Measurements from ENCODE around the gene NET1. TPM values are rescaled to one million over a fixed set of nuclear protein-coding genes. Genes with fewer than 3 reads are reported as not detected.
"Not testable (repeated sequence)": the region's sequence is repeated elsewhere in the genome, so short reads cannot be mapped to it uniquely, and the experiment has no call there.

NET1 gene
- total RNA-seq, 1 donor, result 51.0 TPM

DNA sequence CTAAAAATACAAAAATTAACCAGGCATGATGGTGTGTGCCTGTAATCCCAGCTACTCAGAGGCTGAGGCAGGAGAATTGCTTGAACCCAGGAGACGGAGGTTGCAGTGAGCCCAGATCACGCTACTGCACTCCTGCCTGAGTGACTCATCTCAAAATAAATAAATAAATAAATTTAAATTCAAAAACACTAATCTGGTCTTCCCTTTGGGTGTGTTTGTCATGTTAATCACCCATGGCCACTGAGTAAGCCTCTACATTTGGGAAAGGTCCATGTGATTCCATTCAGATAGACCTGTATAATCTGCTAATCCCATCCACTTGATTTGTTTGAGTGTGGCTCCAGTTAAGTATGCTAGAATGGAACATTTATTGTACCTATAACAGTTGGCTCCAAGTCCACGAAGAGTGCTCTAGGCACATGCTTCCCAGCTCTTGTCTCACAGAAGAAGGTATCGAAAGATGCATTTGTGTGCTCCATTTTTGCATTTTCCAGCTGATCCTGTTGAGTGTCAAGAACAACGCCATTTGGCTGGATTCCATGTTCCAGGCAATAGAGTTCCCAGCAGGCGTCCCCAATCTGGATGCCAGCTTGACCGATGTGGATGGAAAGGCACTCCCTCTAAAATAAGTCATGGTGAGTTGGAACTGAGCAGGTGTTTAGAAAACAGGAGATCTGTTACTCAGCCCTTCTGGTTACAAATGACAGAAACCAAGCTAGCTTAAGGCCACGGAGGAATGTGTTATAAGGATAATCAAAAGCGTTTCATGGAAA lies 11.7 kb upstream of the NET1 start:
- Histone ChIP-seq H3K4me3 (ENCODE audit: insufficient read depth, low read length) (no peak overlapping the region), H3K36me3 (ENCODE audit: insufficient read depth, low read length) (no peaks in the 10 kb centered on the region), H3K27ac (ENCODE audit: low read depth, low read length) (no peak overlapping the region), H3K4me1 (ENCODE audit: insufficient read depth, low read length) (no peaks in the 10 kb centered on the region), H4K20me1 (ENCODE audit: insufficient read depth, low read length) (no peaks in the 10 kb centered on the region), H3K27me3 (ENCODE audit: insufficient read depth, low read length) (peaks cover 16% of the 10 kb centered on the region), H3K79me2 (ENCODE audit: insufficient read depth, low read length) (no peaks in the 10 kb centered on the region), H3K4me2 (ENCODE audit: insufficient read depth, low read length) (no peak overlapping the region), H3K9me3 (ENCODE audit: low read depth, low read length) (no peaks in the 10 kb centered on the region), H2AFZ (ENCODE audit: low read length) (no peak overlapping the region)
- TF ChIP-seq, protein P1, sequence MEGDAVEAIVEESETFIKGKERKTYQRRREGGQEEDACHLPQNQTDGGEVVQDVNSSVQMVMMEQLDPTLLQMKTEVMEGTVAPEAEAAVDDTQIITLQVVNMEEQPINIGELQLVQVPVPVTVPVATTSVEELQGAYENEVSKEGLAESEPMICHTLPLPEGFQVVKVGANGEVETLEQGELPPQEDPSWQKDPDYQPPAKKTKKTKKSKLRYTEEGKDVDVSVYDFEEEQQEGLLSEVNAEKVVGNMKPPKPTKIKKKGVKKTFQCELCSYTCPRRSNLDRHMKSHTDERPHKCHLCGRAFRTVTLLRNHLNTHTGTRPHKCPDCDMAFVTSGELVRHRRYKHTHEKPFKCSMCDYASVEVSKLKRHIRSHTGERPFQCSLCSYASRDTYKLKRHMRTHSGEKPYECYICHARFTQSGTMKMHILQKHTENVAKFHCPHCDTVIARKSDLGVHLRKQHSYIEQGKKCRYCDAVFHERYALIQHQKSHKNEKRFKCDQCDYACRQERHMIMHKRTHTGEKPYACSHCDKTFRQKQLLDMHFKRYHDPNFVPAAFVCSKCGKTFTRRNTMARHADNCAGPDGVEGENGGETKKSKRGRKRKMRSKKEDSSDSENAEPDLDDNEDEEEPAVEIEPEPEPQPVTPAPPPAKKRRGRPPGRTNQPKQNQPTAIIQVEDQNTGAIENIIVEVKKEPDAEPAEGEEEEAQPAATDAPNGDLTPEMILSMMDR (IDR thresholded peaks at IDR 0.05; ENCODE audit: extremely low read depth, low read depth, low read length), result no peak
- no peak for DNase-seq (ENCODE audit: insufficient read length, low spot score, missing footprints)

DNA sequence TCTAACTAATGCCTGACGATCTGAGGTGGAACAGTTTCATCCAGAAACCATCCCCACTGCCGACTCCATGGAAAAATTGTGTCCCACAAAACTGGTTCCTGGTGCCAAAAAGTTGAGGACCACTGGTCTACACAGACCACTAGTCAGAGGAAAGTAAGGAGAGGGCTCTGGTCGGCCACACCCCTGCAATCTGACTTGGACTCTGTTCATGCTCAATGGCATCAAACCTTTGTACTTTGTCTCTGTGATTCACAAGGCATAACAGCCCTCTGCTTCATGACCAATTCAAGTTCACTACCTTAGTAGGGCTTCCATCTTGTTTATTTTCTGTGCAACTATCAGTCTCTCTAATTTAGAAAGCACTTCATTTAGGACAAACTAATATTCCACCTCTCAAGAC lies 9.6 kb upstream of the NET1 start:
- Histone ChIP-seq H3K79me2 (ENCODE audit: insufficient read depth, low read length) (no peaks in the 10 kb centered on the region), H3K27me3 (ENCODE audit: insufficient read depth, low read length) (peaks cover 9% of the 10 kb centered on the region), H4K20me1 (ENCODE audit: insufficient read depth, low read length) (no peaks in the 10 kb centered on the region), H3K4me2 (ENCODE audit: insufficient read depth, low read length) (no peak overlapping the region), H3K27ac (ENCODE audit: low read depth, low read length) (no peak overlapping the region), H3K36me3 (ENCODE audit: insufficient read depth, low read length) (no peaks in the 10 kb centered on the region), H3K4me3 (ENCODE audit: insufficient read depth, low read length) (no peak overlapping the region), H3K9me3 (ENCODE audit: low read depth, low read length) (no peaks in the 10 kb centered on the region), H3K4me1 (ENCODE audit: insufficient read depth, low read length) (no peaks in the 10 kb centered on the region), H2AFZ (ENCODE audit: low read length) (no peak overlapping the region)
- no peak for DNase-seq (ENCODE audit: insufficient read length, low spot score, missing footprints)
- TF ChIP-seq, protein P1 (IDR thresholded peaks at IDR 0.05; ENCODE audit: extremely low read depth, low read depth, low read length), result no peak

DNA sequence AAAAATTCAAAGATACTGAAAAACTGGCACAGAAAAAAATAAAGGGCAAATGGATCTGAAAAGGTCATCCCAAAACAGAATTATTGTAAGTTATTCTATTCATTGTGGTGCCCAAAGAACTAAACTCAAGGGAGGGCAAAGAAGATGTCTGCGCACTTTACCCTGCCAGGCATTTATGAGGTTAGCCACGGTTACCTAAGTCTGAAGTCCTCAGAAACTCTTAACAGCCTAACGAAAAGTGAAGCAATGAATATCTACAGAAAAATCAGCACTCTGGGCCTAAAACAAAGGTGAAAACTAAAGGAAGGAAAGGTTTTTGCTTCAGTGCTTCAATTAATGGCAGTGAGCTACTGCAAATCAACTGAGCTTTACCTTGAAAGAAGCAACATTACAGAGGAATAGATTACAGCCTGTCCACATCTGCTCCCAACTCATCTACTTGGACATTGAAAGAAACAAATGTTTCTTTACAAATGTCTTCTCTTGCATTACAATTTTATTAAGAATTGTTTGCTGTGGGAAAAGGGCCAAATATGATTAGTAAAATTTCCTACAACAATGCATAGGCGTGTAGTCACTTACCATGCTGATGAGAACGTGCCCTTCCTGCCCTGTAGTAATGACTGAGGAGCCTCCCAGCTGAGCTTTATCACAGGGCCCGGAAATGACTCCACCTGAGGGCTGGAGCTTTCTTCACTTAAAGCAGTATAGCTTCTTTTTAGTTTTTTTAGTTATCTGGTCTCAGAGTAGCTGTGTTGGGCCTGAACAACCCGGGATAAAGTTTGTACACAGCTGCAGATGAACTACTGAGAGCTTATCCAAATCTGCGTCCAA lies 7.9 kb upstream of the NET1 start, which contains the start of gene TUBAL3:
Gene TUBAL3, minus strand, starts transcription at position 621 of the 834 bp plus-strand sequence. Its CDS starts 36 bp downstream, at position 585.
- Histone ChIP-seq H3K9me3 (ENCODE audit: low read depth, low read length) (no peaks in the 10 kb centered on the region), H2AFZ (ENCODE audit: low read length) (no peak within 1 kb of the TSS), H4K20me1 (ENCODE audit: insufficient read depth, low read length) (no peaks in the 10 kb centered on the region), H3K27me3 (ENCODE audit: insufficient read depth, low read length) (peaks cover 14% of the 10 kb centered on the region), H3K36me3 (ENCODE audit: insufficient read depth, low read length) (no peaks in the 10 kb centered on the region), H3K79me2 (ENCODE audit: insufficient read depth, low read length) (no peaks in the 10 kb centered on the region), H3K27ac (ENCODE audit: low read depth, low read length) (no peak within 1 kb of the TSS), H3K4me1 (ENCODE audit: insufficient read depth, low read length) (no peaks in the 10 kb centered on the region), H3K4me2 (ENCODE audit: insufficient read depth, low read length) (no peak within 1 kb of the TSS), H3K4me3 (ENCODE audit: insufficient read depth, low read length) (no peak within 1 kb of the TSS)
- TF ChIP-seq, protein P1 (IDR thresholded peaks at IDR 0.05; ENCODE audit: extremely low read depth, low read depth, low read length), result no peak
- DNase-seq (ENCODE audit: insufficient read length, low spot score, missing footprints), result no peak

DNA sequence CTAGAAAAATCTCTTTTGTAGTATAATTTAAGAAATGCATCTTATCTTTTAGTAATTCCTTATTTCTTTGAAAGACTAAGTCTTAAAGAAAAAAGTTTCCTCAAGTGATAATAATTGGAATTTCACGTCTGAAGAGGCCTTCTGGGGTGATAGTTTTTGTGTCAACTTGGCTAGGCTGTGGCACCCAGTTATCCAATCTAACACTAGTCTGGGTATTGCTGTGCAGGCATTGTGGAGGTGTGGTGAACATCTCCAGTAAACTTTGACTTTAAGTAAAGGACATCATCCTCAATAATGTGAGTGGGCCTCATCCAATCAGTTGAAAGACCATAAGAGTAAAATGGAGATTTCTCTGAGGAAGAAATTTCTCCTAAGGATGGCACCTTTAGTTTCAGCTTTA lies 5.4 kb upstream of the NET1 start:
- H3K36me3 ChIP-seq (ENCODE audit: insufficient read depth, low read length), result no peaks in the 10 kb centered on the region
- H3K27me3 ChIP-seq (ENCODE audit: insufficient read depth, low read length), result peaks cover 16% of the 10 kb centered on the region
- H2AFZ ChIP-seq (ENCODE audit: low read length), result no peak overlapping the region
- no peaks in the 10 kb centered on the region for H3K79me2 ChIP-seq (ENCODE audit: insufficient read depth, low read length)
- TF ChIP-seq, protein P1 (IDR thresholded peaks at IDR 0.05; ENCODE audit: extremely low read depth, low read depth, low read length), result no peak
- DNase-seq (ENCODE audit: insufficient read length, low spot score, missing footprints), result no peak
- no peaks in the 10 kb centered on the region for H3K9me3 ChIP-seq (ENCODE audit: low read depth, low read length)
- no peak overlapping the region for H3K27ac ChIP-seq (ENCODE audit: low read depth, low read length)
- no peaks in the 10 kb centered on the region for H3K4me1 ChIP-seq (ENCODE audit: insufficient read depth, low read length)
- no peaks in the 10 kb centered on the region for H4K20me1 ChIP-seq (ENCODE audit: insufficient read depth, low read length)
- H3K4me3 ChIP-seq (ENCODE audit: insufficient read depth, low read length), result no peak overlapping the region
- H3K4me2 ChIP-seq (ENCODE audit: insufficient read depth, low read length), result no peak overlapping the region

DNA sequence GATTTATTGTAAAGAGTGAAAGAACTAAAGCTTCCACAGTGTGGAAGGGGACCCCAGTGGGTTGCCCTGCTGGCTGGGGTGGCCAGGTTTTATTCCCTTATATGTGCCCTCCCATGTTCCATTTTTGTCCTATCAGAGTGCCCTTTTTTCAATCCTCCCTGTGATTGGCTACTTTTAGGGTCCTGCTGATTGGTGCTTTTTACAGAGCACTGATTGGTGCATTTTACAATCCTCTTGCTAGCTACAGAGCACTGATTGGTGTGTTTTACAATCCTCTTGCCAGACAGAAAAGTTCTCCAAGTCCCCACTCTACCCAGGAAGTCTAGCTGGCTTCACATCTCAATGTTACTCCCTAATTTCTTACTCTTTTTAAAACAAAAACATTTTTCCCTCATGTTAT lies 1.6 kb upstream of the NET1 start:
- not testable (repeated sequence) for H3K36me3 ChIP-seq (ENCODE audit: insufficient read depth, low read length); H3K4me2 ChIP-seq (ENCODE audit: insufficient read depth, low read length); H3K27ac ChIP-seq (ENCODE audit: low read depth, low read length); H4K20me1 ChIP-seq (ENCODE audit: insufficient read depth, low read length); H3K4me3 ChIP-seq (ENCODE audit: insufficient read depth, low read length); DNase-seq (ENCODE audit: insufficient read length, low spot score, missing footprints); H3K9me3 ChIP-seq (ENCODE audit: low read depth, low read length); H3K4me1 ChIP-seq (ENCODE audit: insufficient read depth, low read length); H2AFZ ChIP-seq (ENCODE audit: low read length)
- peaks cover 11% of the 10 kb centered on the region for H3K27me3 ChIP-seq (ENCODE audit: insufficient read depth, low read length)
- H3K79me2 ChIP-seq (ENCODE audit: insufficient read depth, low read length), result peaks cover 25% of the 10 kb centered on the region

Data from osteoblast (primary cell).